Stomach (tissue), 4 donors: ENCODE results near the gene CERS5.

Experiments
- CTCF ChIP-seq, 7 experiments: fragments of 450-650 bp in 4 of 7; fragments of 200-600 bp in 3 of 7; sonication (generic) in 3 of 7; IDR thresholded peaks; one replicate each; pipeline ENCODE4 v1.5.1; 2016 to 2019; ENCODE audit warnings: antibody characterized with exemption in 7 of 7, control low read depth in 2 of 7, mild to moderate bottlenecking in 1 of 7
- EP300 ChIP-seq: sonication (generic); formaldehyde crosslinking; IDR thresholded peaks from one replicate; pipeline ENCODE4 v1.6.1; 2017; ENCODE audit warnings: antibody characterized with exemption
- POLR2A ChIP-seq, 4 donors: fragments of 450-650 bp; IDR thresholded peaks; one replicate each; pipeline ENCODE4 v1.6.1; 2016; ENCODE audit warnings: antibody characterized with exemption in 4 of 4, control low read depth in 2 of 4, mild to moderate bottlenecking in 1 of 4, moderate library complexity in 1 of 4
- POLR2AphosphoS5 ChIP-seq, 3 donors: sonication (generic); formaldehyde crosslinking; IDR thresholded peaks; one replicate each; pipeline ENCODE4 v1.6.1; 2016; ENCODE audit warnings: antibody characterized with exemption in 3 of 3

GRCh38 chr12:50109319-50109718, 57.9 kb downstream of the CERS5 start:
- TF ChIP-seq CTCF (IDR thresholded peaks at IDR 0.05) (no peak), POLR2A (IDR thresholded peaks at IDR 0.05) (no peak), EP300 (no peak), POLR2AphosphoS5 (IDR thresholded peaks at IDR 0.05) (no peak)
